HG03280 (cell line): ENCODE results near the gene ANK3.

Experiments used
- ATAC-seq: cut with Tn5 transposase; IDR thresholded peaks from one replicate; pipeline ENCODE4 v1.9.1; 2021; ENCODE audit warnings: mild to moderate bottlenecking, moderate library complexity; ENCODE audit not compliant: unreplicated experiment

ANK3 gene

DNA sequence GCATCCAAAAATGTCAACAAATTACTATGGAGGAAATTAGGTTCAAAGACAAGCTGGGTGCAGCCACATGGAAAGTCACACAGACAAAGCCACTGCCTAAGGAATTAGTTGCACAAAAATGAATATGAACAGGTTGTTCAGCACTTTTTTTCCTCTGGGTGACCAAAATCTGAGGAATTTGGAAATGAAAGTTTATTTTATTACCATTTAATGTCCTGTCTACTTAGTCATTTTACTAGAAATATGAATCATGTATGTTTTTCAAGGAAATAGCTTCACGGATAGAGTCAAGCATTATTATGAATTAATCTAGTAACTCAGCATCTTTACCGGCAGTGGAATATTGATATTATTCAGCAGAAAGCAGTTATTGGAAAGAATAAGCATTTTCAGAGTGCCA, 106.3 kb downstream of the ANK3 start:
- no peak for ATAC-seq

GRCh38 chr10:60282771-60283353, 106.8 kb downstream of the ANK3 start:
- ATAC-seq: no peak

- no peak for ATAC-seq
These were observed 107.8 kb downstream of the ANK3 start for GRCh38 chr10:60281792-60282353.

DNA sequence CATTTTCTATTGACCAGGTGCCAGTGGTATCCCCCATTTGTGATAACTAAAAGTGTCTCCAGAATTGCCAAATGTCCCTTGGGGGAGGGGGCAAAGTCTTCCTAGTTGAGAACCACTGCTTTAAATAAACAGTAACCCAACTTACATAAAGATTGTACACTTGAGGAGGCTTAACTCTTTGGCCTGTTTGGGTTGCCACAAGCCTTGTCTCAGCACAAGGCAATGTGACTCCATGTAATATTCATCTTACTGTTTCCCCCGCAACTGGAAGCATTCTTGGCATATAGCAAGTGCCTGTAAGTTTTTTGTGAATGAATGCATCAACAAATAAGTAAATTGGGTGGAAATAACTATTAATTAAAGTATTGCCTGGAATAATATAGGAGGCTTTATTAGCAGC, 108.3 kb downstream of the ANK3 start:
- ATAC-seq: no peak

DNA sequence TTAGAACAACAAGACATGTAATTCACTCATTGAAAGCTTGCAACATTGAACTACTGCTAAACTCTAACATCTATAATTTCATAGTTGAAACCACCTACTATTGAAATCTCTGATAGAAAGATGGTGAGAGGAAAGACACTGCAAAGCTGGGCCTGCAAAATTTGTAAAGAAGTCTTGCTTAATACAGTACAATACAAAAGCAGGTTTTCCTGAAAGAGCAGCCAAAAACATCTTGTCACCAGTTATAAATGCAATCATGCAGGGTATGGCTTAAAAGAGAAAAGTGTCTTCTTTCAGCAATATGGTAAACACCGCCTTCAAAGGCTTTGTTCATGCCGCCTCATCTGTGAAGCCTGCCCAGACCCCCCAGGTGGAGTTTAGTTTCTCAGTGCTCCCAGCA, 109.2 kb downstream of the ANK3 start:
- no peak for ATAC-seq

DNA sequence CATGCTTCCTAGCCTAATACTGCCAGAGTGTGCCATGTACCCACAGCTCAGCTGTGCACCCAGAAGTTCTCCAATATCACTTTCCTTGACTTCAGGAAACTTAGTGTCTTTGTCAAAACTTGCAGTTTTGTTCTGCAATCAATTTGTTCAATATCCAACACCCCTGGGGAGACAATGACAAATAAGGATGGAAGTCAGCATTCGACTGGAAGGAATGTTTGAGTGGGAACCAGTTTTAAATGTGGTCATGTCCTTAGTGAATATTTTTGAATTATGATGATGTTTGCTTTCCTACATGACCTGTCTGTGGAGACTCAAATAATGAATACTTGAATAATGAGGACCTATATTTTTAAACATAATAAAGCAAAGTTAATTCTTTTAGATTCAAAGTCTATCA, 112.0 kb downstream of the ANK3 start:
- ATAC-seq: no peak

GRCh38 chr10:60276232-60276631, 113.4 kb downstream of the ANK3 start:
- ATAC-seq: no peak

DNA sequence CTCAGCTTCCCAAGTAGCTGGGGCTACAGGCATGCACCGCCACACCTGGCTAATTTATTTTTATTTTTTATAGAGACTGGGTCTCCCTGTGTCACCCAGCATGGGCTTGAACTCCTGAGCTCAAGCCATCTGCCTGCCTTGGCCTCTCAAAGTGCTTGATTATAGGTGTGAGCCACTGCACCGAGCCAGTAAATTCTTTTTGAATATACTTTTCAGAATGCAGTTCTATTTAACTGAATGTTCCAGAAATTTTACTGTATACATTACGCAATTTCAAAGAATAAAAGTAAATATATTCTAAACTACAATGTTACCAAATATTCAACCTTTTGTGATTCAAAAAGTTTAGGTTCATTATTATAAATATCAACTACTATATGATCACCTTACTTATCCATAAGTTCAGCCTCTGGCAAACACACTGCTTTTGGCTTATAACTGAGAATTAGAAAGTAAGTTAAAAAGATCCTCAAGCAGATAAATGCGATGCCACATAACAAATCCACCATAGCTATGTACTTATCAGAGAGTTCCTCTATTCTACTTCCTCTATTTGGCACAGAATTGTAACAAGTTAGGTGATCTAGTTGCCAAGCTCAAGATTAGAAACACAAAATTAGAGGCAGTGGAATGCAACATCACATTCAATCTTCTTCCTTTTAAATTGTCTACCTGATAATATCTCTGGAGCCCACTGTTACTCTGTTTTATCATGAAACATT, 118.2 kb downstream of the ANK3 start:
- no peak for ATAC-seq

- ATAC-seq: no peak
These were observed 119.2 kb downstream of the ANK3 start for GRCh38 chr10:60270426-60270825.

DNA sequence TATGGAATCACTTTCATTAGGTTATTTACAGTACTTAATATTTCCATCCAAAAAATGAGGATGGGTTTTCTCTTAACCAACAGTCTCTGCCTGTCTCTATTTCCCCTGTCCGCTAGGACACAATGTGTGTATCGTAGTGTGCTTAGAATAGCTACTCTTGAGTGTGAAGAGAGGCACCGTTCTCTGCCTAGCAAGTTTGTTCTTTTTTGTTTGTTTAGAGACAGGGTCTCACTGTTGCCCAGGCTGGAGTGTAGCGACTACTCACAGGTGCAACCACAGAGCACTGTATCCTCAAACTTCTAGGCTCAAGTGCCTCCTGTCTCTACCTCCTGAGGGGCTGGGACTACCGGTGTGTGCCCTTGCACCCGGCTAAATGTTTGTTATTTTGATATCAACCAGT, 121.9 kb downstream of the ANK3 start:
- no peak for ATAC-seq

- ATAC-seq: no peak
These were observed 123.2 kb downstream of the ANK3 start for GRCh38 chr10:60266513-60266912.

DNA sequence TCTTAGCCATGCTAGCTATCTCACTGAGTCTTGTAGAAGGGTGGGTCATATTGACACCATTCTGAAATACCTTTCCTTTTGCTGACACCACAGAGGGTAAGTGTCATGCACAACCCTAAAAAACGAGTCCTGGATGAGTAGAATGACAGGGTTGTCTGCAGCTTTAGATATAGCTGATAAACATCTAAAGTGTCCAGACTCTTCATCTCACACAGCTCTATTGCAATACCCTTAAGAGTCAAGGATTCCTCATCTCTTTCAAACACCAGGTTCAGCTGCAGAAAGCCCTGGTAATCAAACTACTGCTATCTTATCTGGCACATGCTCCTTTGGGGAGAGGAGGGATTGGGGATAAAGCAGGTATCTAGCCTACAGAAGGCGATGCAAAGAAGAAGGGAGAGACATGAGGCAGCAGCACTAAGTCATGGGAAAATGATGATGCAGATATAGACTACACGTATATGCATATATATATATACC, 127.0 kb downstream of the ANK3 start:
- no peak for ATAC-seq

DNA sequence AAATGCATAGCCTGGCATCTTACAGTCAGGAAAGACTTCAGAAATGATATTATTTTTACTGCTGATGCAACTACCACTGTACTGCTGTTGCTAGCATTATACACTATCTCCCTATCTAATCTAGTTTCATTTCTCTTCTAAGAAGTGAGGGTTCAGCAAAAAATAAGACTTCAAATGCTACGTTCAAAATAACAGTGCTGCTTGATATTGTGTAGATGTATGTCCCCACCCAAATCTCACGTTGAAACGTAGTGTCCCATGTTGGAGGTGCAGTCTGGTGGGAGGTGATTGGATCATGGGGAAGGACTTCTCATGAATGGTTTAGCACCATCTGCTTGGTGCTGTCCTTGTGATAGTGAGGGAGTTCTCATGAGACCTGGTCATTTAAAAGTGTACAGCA, 129.4 kb downstream of the ANK3 start:
- ATAC-seq: no peak

GRCh38 chr10:60258429-60258797, 131.3 kb downstream of the ANK3 start:
- ATAC-seq: no peak

DNA sequence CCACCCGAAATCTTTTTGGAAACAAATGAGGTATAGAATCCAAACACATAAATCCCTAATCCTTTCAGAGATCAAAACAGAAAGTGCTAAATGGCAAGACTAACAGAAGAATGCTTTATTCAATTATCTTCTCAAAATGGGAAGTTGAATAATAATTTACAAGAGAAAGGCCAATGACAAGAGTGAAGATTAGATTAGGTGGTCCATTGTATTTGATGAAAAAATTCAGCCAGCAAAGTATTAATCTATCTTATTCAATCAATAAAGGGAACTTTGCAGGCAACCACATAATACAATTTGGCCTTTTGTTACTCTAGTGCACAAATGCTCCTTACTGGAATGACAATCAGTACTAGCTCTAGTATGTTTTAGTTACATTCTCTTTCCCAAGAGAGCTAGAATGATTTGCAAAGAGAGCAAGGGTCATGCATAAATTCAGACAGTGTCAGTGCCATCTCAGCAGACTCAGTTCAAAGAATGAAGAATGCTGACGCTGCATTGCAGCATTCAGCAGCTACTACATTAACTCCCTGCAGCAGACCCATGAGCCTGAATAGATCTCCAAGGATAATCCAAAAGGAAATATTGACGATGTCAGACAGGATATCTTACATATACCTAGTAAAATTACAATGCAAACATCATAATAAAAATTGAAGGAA, 131.8 kb downstream of the ANK3 start:
- no peak for ATAC-seq

- no peak for ATAC-seq
These were observed 134.9 kb downstream of the ANK3 start for GRCh38 chr10:60254776-60255175.

DNA sequence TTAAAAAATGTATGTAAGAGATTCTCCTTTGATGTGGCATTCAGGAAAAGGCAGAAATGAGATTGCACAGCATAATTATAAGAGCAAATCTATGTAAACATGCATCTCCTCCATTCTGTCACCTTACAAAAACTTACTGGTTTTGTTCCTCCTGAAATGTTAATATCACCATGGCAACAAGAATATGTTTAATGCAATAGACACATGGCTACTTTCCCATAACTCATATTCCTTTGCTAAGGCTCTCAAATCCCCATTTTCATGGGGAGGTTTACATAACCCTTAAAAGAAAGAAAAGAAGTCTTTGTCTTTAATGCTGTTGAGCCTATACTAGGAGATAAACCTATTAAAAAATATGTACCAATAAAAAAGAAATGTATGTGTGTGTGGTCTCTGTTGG, 136.2 kb downstream of the ANK3 start:
- no peak for ATAC-seq

DNA sequence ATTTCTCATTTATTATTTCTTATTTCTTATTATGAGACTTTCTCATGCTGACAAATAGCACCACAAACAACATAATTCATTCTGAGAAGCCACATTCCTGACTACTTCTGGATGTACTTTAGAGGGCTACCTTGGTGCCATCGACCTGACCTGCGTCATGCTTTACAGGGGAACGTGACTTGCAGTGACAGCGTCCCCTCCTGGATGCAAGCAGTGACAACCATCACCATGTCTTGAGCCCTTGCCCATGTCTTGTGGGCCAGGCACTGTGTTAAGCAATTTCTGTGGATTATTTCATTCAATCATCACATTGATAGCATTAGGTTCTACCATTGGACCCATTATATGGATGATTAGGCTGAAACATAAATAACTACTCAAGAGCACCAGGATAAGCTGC, 137.0 kb downstream of the ANK3 start:
- ATAC-seq: no peak

- no peak for ATAC-seq
These were observed 143.3 kb downstream of the ANK3 start for GRCh38 chr10:60246382-60246781.

- no peak for ATAC-seq
These were observed 150.4 kb downstream of the ANK3 start for GRCh38 chr10:60239228-60239627.

- ATAC-seq: no peak
These were observed 150.9 kb downstream of the ANK3 start for GRCh38 chr10:60238759-60239100.
